GDM1 (cell line): ENCODE measurements around the gene MOK.

Experiments used
- DNase-seq: peaks from one replicate; lab custom pipeline; 2025; lab: John Stamatoyannopoulos, UW

The MOK gene

GRCh38 chr14:102180248-102180998 is 124.5 kb downstream of the MOK start:
- no peak for DNase-seq
